Measurements from ENCODE around the gene CFB.

DNA sequence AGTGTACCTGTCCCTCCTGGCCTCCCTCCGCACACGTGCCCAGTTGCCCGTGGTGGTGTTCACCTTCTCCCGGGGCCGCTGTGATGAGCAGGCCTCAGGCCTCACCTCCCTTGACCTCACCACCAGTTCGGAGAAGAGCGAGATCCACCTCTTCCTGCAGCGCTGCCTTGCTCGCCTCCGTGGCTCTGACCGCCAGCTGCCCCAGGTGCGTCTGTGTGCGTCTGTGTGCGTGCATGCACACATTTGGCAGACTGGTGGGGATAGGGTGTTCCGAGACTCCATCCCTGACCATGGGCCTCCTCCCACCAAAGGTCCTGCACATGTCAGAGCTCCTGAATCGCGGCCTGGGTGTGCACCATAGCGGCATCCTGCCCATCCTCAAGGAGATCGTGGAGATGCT lies 18.0 kb downstream of the CFB start:
- TF ChIP-seq CTCF (conservative IDR thresholded peaks at IDR 0.05; ENCODE audit: low read depth, low read length) (no peak), EZH2phosphoT487 (IDR thresholded peaks at IDR 0.05; ENCODE audit: borderline replicate concordance, low read length) (no peak)
